ENCODE measurements around the gene KCNJ5.

Gene KCNJ5

DNA sequence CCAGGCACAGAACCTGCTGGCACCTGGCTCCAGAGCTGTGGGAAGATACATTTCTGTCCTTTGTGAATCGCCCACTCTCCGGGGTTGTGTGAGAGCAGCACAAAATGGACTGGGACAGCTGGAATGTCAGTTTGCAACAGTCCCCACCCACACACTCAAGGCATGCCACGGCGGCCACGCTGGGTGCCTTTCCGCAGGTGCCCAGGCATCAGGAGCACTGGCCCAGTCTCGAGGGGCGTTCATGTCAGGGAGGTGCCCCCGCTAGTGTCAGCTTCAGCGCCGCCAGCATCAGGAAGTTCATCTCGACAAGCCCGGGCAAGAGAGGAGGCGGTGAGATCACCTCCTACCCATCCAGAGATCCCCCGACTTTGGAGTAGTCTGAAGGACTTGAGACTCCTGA is 49.4 kb downstream of the KCNJ5 start:
- DNase-seq: no peak
- intact Hi-C loops (cut with DNase I): no loop called here

DNA sequence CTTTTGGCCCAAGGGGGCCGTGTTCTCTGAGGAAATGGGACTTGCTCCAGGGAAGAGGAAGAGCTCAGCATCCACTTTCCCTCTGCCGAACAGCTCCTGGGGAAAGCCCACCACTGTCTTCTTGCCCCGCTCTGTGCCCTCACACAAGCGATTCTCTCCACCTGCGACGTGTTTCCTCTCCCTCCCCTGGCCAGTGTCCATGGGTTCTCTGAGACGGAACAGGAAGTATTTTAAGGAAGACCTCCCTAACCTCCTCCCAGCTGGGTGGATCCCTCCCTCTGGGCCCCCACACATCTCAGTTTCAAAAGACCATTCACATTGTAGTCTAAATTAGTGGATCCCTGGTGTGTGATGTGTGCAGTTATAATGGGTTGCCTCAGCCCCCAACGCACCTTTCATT is 50.0 kb downstream of the KCNJ5 start:
- no peak for DNase-seq
- intact Hi-C loops (cut with DNase I): no loop called here

DNA sequence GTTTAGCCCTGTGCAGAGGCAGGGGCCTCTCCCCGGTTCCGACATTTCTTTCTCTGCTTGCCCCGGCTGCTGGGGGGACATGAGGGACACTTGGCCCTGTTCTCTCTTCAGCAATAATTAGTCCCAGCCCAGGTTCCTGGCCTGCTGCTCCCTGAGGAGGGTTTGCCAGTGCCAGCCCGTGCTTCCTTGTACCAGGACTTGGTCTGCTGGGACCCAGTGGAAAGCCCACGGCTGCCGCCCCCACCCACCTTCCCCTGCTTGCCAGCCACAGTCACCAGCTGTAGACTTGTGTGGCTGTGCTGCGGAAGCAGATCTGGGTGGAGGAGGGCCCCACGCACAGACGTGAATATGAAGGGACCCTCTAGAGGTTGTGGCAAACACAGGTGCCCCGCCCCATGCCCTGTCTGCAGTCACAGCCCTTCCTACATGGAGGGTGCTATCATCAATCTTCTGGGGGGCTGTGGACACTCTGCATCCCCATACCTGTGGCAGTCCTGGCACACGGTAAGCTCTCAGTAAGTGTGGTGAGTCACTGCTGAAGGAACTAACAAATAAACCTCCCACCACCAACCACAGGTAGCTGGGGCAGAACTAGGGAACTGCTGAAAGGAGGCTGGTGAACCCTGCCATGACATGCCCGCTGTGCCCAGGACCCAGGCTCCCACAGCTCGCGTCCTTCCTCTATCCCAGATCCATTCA is 50.6 kb downstream of the KCNJ5 start:
- intact Hi-C loops (cut with DNase I): no loop called here

DNA sequence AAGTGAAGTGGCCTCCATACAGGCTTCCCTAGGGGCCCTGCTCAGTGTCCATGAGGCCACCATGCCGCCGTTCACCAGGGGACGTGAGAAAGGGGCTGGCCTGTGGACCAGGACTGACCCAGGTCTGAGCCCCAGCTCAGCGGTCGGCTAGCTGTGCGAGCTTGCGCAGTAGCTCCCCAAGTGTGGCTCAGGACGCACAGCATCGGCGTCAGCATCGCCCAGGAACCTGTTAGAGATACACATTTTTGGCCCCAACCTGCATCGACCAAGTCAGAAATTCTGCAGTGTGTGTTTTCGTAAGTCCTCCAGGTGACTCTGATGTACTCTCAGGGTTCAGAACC is 51.1 kb downstream of the KCNJ5 start:
- intact Hi-C loops (cut with DNase I): no loop called here
- DNase-seq: no peak

More for the DNA sequence above, 50.6 kb downstream of the KCNJ5 start:
- DNase-seq: no peak

DNA sequence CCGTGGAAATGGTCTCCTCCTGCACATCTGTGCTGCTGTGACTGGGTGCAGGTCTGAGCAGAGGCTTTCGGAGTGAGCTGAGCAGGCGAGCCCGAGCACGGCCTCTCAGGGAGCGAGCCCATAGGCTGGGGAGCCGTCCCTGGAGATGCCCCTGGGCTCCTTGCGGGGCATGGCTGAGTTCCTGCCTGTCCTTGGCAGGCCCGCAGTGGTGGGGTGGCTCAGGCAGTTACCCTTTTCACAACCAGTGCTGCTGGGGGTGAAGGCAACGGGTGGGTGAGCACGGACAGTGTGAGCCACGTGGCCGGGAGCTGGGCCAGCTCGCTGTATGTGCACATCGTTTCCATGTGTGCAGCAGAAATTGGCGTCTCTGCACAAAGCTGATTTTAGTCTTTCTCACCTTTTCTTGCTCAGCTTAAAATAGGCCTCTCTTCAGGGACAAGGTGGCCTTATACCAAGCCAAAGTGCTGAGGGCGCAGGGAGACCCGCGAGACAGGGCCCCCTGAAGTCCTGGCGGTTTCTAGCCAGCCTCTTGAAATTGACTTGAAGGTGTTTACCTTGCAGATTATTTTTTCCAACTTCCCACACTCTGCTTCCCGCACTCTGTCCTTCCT is 51.8 kb downstream of the KCNJ5 start, which contains the start of gene TP53AIP1:
Gene TP53AIP1 (minus strand): TSS at position 55 of the 611 bp plus-strand sequence. CDS start 5,053 bp downstream, outside the sequence.
- intact Hi-C loops (cut with DNase I): no loop called here
- no peak for DNase-seq

DNA sequence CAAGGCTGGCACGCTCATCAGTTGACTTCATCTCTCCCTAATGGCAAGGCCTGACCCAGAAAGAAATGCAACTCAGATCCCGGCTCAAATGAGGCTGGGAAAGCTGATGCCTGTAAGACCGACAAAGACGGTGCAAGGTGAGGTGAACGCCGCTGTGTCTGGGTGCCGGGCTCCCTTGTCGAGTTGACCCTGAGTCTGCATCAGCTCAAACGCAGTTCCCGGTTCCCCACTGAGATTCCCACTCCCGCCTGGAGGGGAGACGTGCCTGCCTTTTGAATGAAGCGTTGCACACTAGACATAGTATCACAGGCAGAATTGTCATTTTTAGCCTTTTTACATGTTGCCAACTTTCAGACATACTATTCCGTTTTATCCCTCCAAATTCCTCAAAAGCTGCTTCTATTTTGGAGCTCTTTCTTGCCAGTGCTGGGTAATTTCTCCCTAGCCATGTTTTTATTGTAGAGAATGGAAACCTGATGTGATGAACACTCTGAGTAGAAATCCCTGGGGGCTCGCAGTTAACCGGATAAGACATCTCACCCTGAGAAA is 52.3 kb downstream of the KCNJ5 start:
- intact Hi-C loops (cut with DNase I): no loop called here
- no peak for DNase-seq

DNA sequence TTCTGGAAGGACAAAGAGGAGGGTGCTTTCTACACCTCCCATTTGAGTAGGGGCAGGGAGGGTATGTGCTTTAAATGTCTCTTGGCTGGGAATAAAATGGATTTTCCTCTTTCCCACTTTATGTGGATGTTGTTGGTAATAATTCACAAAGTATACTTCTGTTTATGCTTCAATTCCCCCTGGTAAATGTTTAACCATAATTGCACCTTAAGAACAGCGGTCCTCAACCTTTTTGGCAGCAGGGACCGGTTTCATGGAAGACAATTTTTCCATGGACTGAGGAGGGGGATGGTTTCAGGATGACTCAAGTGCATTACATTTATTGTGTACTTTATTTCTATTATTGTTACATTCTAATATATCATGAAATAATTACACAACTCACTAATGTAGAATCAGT is 55.5 kb downstream of the KCNJ5 start:
- no peak for DNase-seq
- intact Hi-C loops (cut with DNase I): no loop called here

GRCh38 chr11:128947773-128948172 is 56.6 kb downstream of the KCNJ5 start:
- DNase-seq: no peak
- intact Hi-C loops (cut with DNase I): no loop called here

DNA sequence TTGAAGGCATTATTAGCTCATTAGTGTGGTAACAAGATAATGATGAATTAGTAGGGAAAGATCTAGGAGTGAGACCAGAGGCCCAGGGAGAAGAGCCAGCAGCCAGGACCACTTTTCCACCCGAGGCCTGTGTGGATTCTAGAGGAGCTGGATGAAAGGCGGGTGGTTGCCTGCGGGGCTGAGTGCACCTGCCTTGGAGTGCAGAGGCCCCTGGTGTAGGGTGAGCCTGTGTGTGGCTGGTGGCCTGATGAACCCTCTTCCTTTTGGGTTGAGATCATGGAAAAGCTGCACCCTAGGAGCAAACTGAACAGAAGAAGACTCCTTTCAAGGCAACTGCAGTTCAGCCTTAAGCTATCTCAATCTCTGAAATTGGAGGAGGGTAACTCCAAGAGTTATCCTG is 57.4 kb downstream of the KCNJ5 start:
- intact Hi-C loops (cut with DNase I): no loop called here
- DNase-seq: peak in 1 of 42 donors; percentile 24

- intact Hi-C loops (cut with DNase I): no loop called here
- no peak for DNase-seq
Observed at GRCh38 chr11:128949791-128950454, 58.8 kb downstream of the KCNJ5 start.

GRCh38 chr11:128953151-128953550 is 62.0 kb downstream of the KCNJ5 start:
- intact Hi-C loops (cut with DNase I): no loop called here

GRCh38 chr11:128955636-128956035 is 64.5 kb downstream of the KCNJ5 start:
- intact Hi-C loops (cut with DNase I): loop anchor here (5.0 kb wide), 1 partner anchor 73 kb away; no protein-coding TSS in a partner anchor
- DNase-seq: no peak

More at GRCh38 chr11:128953151-128953550, 62.0 kb downstream of the KCNJ5 start:
- no peak for DNase-seq

DNA sequence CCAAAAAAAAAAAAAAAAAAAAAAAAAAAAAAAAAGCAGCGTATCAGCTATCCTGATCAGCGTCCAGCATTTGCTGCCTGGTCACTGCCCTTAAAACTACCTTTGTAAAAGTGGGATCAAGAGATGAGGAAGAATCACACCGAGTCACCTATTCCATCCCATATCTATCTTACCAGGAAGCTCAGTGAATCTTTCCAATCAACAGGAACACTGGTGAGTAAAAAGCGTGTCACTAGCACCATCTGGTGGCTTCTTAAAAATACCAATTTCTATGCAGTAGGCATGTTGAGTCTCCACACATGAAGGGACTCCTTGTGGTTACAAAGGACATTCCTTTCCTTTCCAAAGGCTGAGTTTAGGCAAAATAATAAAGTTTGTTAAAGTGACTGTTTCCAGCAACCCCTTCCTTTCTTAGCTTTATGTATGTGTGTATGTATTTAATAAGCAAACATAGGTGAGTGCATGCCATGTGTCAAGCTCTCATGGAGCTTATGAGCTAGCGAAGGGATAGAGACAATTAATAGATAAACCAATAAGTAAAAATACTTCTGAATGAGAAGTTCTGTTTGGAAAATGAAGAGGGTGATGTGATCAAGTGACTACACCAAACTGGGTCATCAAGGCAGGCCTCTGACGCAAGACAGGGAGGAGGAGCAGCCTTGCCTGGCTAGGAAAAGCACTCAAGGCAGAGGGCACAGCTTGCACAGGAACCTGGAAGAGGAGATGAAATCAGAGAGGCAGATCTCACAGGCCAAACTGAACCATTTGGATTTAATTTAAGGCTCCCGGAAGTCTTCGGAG is 65.4 kb downstream of the KCNJ5 start:
- intact Hi-C loops (cut with DNase I): loop anchor here (5.0 kb wide), 1 partner anchor 74 kb away; no protein-coding TSS in a partner anchor
- DNase-seq: peak in 20 of 42 donors; percentile 20 to 78 (median 61)

DNA sequence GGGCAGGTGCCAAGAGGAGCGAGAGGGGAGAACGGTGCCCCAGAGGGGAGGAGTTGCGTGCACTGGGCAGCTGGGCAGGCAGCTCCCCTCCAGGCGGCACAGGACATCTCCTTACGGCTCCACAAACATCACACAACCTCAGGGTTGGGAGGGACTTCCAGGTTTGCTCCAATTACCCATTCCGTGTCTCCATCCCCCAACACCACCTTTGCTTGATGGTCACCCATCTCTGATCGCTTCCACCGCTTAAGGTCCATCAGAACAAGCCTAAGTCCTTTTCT is 66.0 kb downstream of the KCNJ5 start:
- intact Hi-C loops (cut with DNase I): loop anchor here (5.0 kb wide), 1 partner anchor 75 kb away; no protein-coding TSS in a partner anchor
- peak in 2 of 42 donors; percentile 16 to 36 for DNase-seq

GRCh38 chr11:128961645-128962044 is 70.5 kb downstream of the KCNJ5 start:
- peak in 1 of 42 donors; percentile 23 for DNase-seq
- intact Hi-C loops (cut with DNase I): no loop called here

DNA sequence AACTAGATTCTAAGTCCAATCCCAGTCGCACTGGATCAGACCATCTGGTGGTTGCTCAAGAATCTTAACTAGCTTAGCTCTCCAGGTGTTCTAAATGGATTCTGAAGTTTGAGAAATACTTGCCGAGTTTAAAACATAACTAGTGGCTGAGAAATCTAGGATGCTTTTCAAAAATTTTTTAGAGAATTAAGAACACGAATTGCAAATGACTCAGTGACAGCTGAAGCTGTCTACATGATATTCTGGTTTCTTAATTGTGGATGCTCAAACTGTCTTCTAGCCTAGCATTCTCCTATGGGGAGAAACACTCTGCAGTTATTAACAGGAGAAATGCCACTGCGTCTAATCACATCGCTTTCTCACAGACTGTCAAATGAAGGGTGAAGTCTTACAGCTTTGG is 71.7 kb downstream of the KCNJ5 start:
- DNase-seq: peak in 1 of 42 donors; percentile 32
- intact Hi-C loops (cut with DNase I): no loop called here

GRCh38 chr11:128963744-128964325 is 72.7 kb downstream of the KCNJ5 start:
- DNase-seq: peak in 1 of 42 donors; percentile 30
- intact Hi-C loops (cut with DNase I): no loop called here

DNA sequence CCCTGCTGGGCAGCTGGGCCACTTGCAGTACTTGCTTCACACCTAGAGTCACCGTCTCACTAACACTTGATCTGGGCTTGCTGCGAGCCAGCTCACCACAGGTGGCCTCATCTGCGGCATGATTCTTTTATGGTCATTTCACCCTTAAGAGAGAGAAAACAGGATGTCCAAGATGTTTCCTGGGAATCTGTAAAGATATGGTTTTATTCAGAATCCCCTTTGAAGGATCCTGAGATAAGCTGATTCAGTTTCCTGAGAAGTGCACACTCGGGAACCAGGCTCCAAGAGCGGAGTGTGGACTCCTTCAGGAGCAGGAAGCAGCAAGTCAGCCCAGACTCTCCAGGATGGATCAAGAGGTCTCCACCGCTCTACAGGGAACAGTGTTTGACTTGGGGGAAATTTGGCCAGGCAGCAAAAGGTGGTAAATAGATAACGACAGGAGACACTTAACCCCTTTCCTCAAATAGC is 73.3 kb downstream of the KCNJ5 start:
- DNase-seq: peak in 1 of 42 donors; percentile 25

GRCh38 chr11:128965485-128965884 is 74.3 kb downstream of the KCNJ5 start:
- intact Hi-C loops (cut with DNase I): no loop called here
- no peak for DNase-seq

More for the DNA sequence above, 73.3 kb downstream of the KCNJ5 start:
- intact Hi-C loops (cut with DNase I): no loop called here
